A673 (cell line): ENCODE results near the gene MRPS10. TPM values are rescaled to one million over a fixed set of nuclear protein-coding genes. Genes with fewer than 3 reads are reported as not detected.

Experiments
- BruUV-seq: library from RNA; stranded (reverse); fragments of 400-500 nt; replicated peaks from 2 replicates; lab custom pipeline; 2021; lab: Mats Ljungman, UMichigan
- CTCF ChIA-PET: fragments of 300-600 bp; sonication (Branson Sonifier 250); formaldehyde crosslinking; loops from one replicate; lab custom pipeline; 2022; ENCODE audit warnings: antibody characterized with exemption; lab: Charles Lee
- POLR2A ChIA-PET: fragments of 300-600 bp; sonication (Branson Sonifier 250); formaldehyde crosslinking; loops from one replicate; lab custom pipeline; 2022; ENCODE audit warnings: antibody characterized with exemption; ENCODE audit not compliant: low non-redundant PET; lab: Charles Lee
- DNase-seq: peaks from one replicate; pipeline ENCODE4 v3.0.0-alpha.2; 2015; ENCODE audit warnings: low spot score
- H3K27ac ChIP-seq: fragments of 200-600 bp; sonication (generic); 2 replicates; pipeline ENCODE4 v1.5.1; 2016; ENCODE audit warnings: mixed run types, low read depth, mild to moderate bottlenecking, mixed read lengths, antibody characterized with exemption, low read length; ENCODE audit not compliant: poor library complexity, severe bottlenecking
- H3K27me3 ChIP-seq: fragments of 200-600 bp; sonication (generic); replicated peaks from 2 replicates; pipeline ENCODE4 v1.6.1; 2017; ENCODE audit warnings: mixed run types, low read depth, mild to moderate bottlenecking, mixed read lengths, antibody characterized with exemption, low read length; ENCODE audit not compliant: insufficient read depth, poor library complexity
- H3K36me3 ChIP-seq: fragments of 200-600 bp; sonication (generic); 2 replicates; pipeline ENCODE4 v1.6.1; 2016; ENCODE audit warnings: mixed run types, mild to moderate bottlenecking, mixed read lengths, antibody characterized with exemption, low read length; ENCODE audit not compliant: insufficient read depth, poor library complexity, severe bottlenecking
- H3K4me1 ChIP-seq: fragments of 200-600 bp; sonication (generic); 2 replicates; pipeline ENCODE4 v1.6.1; 2017; ENCODE audit warnings: mixed run types, mild to moderate bottlenecking, mixed read lengths, antibody characterized with exemption, low read length; ENCODE audit not compliant: insufficient read depth, poor library complexity, severe bottlenecking
- H3K4me3 ChIP-seq: fragments of 200-600 bp; sonication (generic); 2 replicates; pipeline ENCODE4 v1.5.1; 2016; ENCODE audit warnings: low read depth, mixed run types, mild to moderate bottlenecking, mixed read lengths, low read length; ENCODE audit not compliant: poor library complexity, severe bottlenecking
- H3K9me3 ChIP-seq: fragments of 200-600 bp; sonication (generic); 2 replicates; pipeline ENCODE4 v1.6.1; 2016; ENCODE audit warnings: mixed run types, low read depth, mild to moderate bottlenecking, mixed read lengths, antibody characterized with exemption, low read length; ENCODE audit not compliant: poor library complexity, severe bottlenecking
- EZH2 ChIP-seq: fragments of 200-600 bp; sonication (generic); IDR thresholded peaks from 2 replicates; pipeline ENCODE4 v1.6.1; 2017; ENCODE audit warnings: borderline replicate concordance, low read depth, mild to moderate bottlenecking, mixed read lengths, antibody characterized with exemption, low read length; ENCODE audit not compliant: poor library complexity, severe bottlenecking
- intact Hi-C: fragments of 100-400 bp; cut with micrococcal nuclease; formaldehyde crosslinking; loops from one replicate; pipeline ENCODE4 v1.10.0; 2022; ENCODE audit not compliant: unreplicated experiment
- total RNA-seq: library from RNA; stranded (reverse); gene quantifications from 2 replicates; pipeline ENCODE4 v1.2.3, GENCODE V29; 2021
- TF ChIP-seq, protein P1 (sequence below): fragments of 300-800, 200-600 bp; sonication (generic); conservative IDR thresholded peaks from 2 replicates; pipeline ENCODE4 v1.5.1; 2017; ENCODE audit warnings: low read depth, mild to moderate bottlenecking, antibody characterized with exemption, low read length, moderate library complexity, mixed read lengths

MRPS10 gene
- total RNA-seq, 1 experiment from 2014 or later: 52.0 TPM

DNA sequence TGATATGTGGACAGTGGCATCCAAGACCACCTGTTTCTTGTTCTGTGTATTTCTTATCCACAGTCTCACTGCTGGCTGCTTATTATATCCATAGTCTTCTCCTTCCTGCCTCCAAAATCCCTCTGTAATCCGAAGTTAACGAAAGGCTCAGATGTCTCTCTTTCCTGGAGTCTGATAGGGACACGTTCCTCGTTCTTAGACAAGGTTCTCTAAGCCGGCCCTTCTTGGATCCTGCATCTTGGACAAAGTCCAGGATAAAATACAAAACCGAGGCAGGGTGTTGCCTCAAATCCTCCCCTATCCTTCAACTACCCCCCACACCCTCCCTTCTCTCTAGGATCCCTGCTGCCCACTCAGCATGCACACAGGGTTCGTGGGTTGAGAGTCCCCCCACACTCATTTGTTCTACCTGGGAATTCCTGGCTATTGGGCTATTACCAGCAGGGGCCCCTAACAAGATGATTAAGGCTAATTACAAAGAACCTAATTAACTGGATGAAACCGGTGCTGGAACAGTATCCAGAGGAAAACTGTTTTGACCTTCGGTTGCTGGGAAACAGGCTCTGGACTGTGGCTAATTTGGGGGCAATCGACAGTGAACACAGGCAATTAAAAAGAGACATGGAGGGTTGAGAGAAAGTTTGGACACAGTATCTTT is 32.7 kb upstream of the MRPS10 start:
- no TSS peak for BruUV-seq

DNA sequence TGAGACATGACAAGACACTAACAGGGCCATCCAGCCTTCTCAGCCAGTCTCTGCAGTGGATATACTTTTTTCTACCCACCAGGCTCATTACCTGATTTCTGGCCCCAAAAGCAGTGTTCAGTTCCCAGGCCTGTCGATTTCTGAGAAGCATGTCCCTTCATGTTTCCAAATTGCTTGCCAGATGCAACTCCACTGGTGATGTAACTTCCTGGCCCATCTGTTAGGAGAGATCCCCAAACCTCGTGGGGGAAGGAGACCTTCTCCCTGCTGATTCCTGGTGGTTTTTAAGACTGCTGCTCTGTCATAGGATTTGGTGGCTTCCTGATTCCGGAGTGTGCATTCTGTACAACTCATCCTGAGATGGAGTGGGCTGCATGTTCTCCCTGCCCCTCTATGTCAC is 31.6 kb upstream of the MRPS10 start:
- intact Hi-C loops: no loop called here
- H3K36me3 ChIP-seq: peaks cover 3% of the 10 kb centered on the region

More for the DNA sequence above, 32.7 kb upstream of the MRPS10 start:
- Histone ChIP-seq H3K4me3 (no peak overlapping the region), H3K27me3 (no peaks in the 10 kb centered on the region), H3K36me3 (peaks cover 3% of the 10 kb centered on the region), H3K9me3 (no peaks in the 10 kb centered on the region), H3K27ac (no peak overlapping the region), H3K4me1 (no peaks in the 10 kb centered on the region)
- POLR2A ChIA-PET: no interaction called here
- no peak for TF ChIP-seq EZH2
- TF ChIP-seq, protein P1, sequence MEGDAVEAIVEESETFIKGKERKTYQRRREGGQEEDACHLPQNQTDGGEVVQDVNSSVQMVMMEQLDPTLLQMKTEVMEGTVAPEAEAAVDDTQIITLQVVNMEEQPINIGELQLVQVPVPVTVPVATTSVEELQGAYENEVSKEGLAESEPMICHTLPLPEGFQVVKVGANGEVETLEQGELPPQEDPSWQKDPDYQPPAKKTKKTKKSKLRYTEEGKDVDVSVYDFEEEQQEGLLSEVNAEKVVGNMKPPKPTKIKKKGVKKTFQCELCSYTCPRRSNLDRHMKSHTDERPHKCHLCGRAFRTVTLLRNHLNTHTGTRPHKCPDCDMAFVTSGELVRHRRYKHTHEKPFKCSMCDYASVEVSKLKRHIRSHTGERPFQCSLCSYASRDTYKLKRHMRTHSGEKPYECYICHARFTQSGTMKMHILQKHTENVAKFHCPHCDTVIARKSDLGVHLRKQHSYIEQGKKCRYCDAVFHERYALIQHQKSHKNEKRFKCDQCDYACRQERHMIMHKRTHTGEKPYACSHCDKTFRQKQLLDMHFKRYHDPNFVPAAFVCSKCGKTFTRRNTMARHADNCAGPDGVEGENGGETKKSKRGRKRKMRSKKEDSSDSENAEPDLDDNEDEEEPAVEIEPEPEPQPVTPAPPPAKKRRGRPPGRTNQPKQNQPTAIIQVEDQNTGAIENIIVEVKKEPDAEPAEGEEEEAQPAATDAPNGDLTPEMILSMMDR: no peak
- intact Hi-C loops: no loop called here
- DNase-seq: no peak
- CTCF ChIA-PET: no interaction called here

DNA sequence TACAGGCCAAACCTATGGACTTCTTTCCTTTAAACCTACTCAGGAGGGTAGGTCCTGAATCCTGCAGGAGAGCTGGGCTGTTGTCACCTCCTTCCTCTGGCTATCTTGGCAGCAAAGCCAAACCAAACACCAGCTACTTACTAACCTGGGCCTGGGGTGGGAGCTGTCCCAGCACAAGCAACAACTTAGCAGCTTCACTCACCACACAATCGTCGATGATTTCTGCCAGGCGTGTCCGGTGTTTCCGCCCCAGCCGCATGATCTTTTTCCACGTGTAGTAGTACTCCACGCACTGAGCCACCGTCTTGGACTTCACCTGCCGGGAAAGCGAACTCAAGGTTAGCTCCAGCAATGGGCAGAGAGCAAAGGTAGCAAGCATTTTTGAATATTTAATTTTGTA is 25.4 kb upstream of the MRPS10 start:
- H3K27ac ChIP-seq: no peak overlapping the region
- no peak for DNase-seq
- no TSS peak for BruUV-seq
- CTCF ChIA-PET: no interaction called here
- no peaks in the 10 kb centered on the region for H3K27me3 ChIP-seq
- no peaks in the 10 kb centered on the region for H3K9me3 ChIP-seq
- intact Hi-C loops: no loop called here
- no peaks in the 10 kb centered on the region for H3K36me3 ChIP-seq
- TF ChIP-seq, protein P1: no peak
- no peak overlapping the region for H3K4me3 ChIP-seq
- no peaks in the 10 kb centered on the region for H3K4me1 ChIP-seq
- POLR2A ChIA-PET: no interaction called here

More for the DNA sequence above, 31.6 kb upstream of the MRPS10 start:
- ChIA-PET POLR2A (no interaction called here), CTCF (no interaction called here)
- BruUV-seq: no TSS peak
- no peak overlapping the region for H3K4me3 ChIP-seq
- H3K9me3 ChIP-seq: no peaks in the 10 kb centered on the region
- TF ChIP-seq EZH2: no peak
- TF ChIP-seq, protein P1: no peak
- no peaks in the 10 kb centered on the region for H3K27me3 ChIP-seq
- H3K4me1 ChIP-seq: no peaks in the 10 kb centered on the region
- no peak for DNase-seq
- no peak overlapping the region for H3K27ac ChIP-seq
